Stimulated activated CD8-positive, alpha-beta memory T cell treated with anti-CD3 and anti-CD28 coated beads, Interleukin-4, amount 100 ng/mL, for 1 hour (primary cell): ENCODE results near the gene HOXC11.

ENCODE experiments used
- DNase-seq, 2 donors: peaks; one replicate each; pipeline ENCODE4 v3.0.0-alpha.2; 2020; ENCODE audit warnings: low read depth in 2 of 2, low spot score in 1 of 2

The HOXC11 gene

GRCh38 chr12:53942467-53942997, 30.4 kb upstream of the HOXC11 start:
- no peak for DNase-seq

GRCh38 chr12:53944209-53944608, 28.7 kb upstream of the HOXC11 start:
- DNase-seq = no peak

GRCh38 chr12:53944907-53945847, 27.7 kb upstream of the HOXC11 start:
- DNase-seq = no peak

- no peak for DNase-seq
Observed at GRCh38 chr12:53947743-53948142, 25.2 kb upstream of the HOXC11 start.

- DNase-seq = no peak
Observed at GRCh38 chr12:53948650-53949593, 24.0 kb upstream of the HOXC11 start.

GRCh38 chr12:53949631-53950436, 23.1 kb upstream of the HOXC11 start:
- no peak for DNase-seq

GRCh38 chr12:53950437-53950773, 22.5 kb upstream of the HOXC11 start:
- no peak for DNase-seq

DNA sequence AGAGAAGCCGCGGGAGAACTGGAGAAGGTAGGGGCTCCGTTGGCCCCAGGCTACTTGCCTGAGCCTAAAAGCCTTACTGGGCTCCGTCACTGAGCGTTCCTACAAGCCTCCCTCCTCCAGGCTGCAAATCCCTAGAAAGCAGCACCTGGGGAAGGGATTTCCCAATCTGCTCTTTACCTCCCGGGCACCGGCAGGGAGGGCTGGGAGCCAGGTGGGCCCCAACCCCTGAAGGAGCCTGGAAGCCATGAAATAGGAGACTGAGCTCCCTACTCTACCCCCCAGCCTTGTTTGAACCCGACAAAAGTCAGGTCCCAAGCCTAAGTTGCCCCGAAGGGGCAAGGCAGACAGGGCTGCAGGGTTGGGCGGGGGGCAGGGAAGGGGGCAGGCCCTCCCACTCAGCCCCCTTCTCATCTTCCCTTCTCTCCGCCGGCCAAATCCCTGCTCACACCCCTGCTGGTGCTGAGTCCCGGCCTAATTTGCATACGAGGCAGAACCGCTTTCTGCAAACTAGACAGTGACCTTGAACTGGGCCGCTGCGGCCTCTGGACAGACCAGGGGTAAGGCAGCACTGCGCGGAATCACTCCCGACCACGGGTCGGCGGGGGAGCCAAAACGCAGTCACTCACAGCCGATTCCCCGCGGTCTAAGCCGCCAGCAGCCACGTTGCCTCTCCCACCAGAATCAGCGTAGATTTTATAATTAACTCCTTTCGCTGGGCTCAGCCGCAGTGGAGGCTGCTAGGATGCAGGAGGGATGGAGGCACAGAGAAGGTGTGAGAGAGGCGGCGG, 21.9 kb upstream of the HOXC11 start:
- no peak for DNase-seq

GRCh38 chr12:53951577-53952334, 21.2 kb upstream of the HOXC11 start:
- no peak for DNase-seq

DNA sequence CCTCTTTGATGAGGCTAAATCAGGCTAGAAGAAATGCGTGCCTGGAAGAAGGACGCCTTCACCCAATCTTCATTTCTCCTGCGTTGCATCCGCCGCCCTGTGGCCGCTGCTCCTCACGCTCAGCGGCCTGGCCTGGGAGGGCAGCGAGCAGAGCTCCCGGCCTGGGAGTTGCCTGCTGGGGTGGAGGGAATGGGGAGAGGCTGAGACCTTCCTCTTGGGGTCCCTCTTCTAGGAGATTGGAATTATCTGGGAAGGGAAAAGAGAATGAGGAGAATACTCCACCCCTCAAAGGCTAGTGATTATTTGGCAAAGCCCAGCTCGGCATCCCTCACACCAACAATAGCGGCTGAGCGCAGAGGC, 20.6 kb upstream of the HOXC11 start:
- no peak for DNase-seq

- no peak for DNase-seq
Observed at GRCh38 chr12:53952871-53953734, 19.8 kb upstream of the HOXC11 start.

- DNase-seq = no peak
Observed at GRCh38 chr12:53953831-53954693, 18.9 kb upstream of the HOXC11 start.

DNA sequence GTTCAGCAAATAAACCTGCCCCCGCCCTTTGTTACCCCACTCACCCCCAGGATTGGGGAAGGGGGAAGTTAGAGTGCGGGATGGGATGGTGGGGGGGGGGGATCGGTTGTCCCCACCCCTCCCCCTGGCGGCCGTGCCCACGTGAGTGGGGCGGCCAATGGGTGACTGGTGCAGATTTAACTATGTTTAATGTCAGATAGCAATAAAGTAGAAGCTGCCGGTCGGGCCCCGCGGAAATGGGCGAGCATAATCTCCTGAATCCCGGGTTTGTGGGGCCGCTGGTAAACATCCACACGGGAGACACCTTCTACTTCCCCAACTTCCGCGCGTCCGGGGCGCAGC, 18.3 kb upstream of the HOXC11 start, which contains the start of gene HOXC12:
Gene HOXC12, plus strand, starts transcription at position 210 of the 342 bp plus-strand sequence. Its CDS starts 27 bp downstream, at position 237.
- DNase-seq = no peak

DNA sequence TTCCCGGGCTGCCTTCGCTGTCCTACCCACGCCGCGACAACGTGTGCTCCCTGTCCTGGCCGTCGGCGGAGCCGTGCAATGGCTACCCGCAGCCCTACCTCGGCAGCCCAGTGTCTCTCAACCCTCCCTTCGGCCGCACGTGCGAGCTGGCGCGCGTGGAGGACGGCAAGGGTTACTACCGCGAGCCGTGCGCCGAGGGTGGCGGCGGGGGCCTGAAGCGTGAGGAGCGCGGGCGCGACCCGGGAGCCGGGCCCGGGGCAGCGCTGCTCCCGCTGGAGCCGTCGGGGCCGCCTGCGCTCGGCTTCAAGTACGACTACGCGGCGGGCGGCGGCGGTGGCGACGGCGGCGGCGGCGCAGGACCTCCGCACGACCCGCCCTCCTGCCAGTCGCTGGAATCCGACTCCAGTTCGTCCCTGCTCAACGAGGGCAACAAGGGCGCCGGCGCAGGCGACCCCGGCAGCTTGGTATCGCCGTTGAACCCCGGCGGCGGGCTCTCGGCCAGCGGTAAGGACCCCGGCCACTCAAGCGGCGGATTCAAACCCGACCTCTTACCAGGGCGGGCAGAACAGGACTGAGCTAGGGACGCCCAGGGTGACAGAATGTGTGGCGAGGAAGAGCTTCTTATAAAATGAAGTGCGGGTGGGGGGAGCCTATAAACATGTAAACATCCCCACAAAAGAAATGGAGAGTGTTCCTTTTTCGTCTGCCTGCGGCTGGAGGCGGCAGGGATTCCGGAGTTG, 17.7 kb upstream of the HOXC11 start:
- DNase-seq = no peak

GRCh38 chr12:53955776-53956250, 17.1 kb upstream of the HOXC11 start:
- DNase-seq = no peak

GRCh38 chr12:53956251-53956887, 16.6 kb upstream of the HOXC11 start:
- DNase-seq = no peak
